Measurements from ENCODE around the gene SLC35F1.

DNA sequence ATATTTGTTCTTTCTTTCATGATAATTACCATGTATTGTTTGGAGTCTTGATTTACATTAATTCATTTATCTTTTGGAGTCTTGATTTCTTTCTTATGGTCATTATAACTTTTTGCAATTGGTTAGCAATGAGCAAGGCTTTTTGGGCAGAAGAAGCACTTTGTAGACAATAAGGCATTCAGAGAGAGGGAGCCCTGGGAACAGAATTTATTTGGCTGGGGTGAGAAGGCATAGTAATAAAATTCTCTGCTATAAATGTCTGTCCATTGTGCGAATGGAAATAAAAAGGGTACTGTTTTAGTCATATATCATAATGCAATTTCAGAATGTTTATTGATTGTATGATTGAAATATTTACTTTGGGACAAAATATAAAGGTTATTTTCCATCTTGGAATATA, 147.0 kb downstream of the SLC35F1 start:
- TF ChIP-seq, protein P1, sequence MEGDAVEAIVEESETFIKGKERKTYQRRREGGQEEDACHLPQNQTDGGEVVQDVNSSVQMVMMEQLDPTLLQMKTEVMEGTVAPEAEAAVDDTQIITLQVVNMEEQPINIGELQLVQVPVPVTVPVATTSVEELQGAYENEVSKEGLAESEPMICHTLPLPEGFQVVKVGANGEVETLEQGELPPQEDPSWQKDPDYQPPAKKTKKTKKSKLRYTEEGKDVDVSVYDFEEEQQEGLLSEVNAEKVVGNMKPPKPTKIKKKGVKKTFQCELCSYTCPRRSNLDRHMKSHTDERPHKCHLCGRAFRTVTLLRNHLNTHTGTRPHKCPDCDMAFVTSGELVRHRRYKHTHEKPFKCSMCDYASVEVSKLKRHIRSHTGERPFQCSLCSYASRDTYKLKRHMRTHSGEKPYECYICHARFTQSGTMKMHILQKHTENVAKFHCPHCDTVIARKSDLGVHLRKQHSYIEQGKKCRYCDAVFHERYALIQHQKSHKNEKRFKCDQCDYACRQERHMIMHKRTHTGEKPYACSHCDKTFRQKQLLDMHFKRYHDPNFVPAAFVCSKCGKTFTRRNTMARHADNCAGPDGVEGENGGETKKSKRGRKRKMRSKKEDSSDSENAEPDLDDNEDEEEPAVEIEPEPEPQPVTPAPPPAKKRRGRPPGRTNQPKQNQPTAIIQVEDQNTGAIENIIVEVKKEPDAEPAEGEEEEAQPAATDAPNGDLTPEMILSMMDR (IDR thresholded peaks at IDR 0.05; ENCODE audit: insufficient read depth, low read length) = no peak
- TF ChIP-seq REST (IDR thresholded peaks at IDR 0.05; ENCODE audit: insufficient replicate concordance, low read depth) = no peak

Data from HL-60 (cell line).